ENCODE results near the gene OPCML. TPM values are rescaled to one million over a fixed set of nuclear protein-coding genes. Genes with fewer than 3 reads are reported as not detected.

Gene OPCML
- total RNA-seq, 4 donors from 2014 or later, result not detected

- DNase-seq, result no peak
- H3K36me3 ChIP-seq, result no peaks in the 10 kb centered on the region
- H3K4me1 ChIP-seq, result no peaks in the 10 kb centered on the region
- no peak overlapping the region for H3K27ac ChIP-seq
- in situ Hi-C loops (cut with MboI; ENCODE audit: low pct_ligation_motif_present in 1 of 4, low pct_unique_long_range_greater_than_20kb in 1 of 4, low sequenced_read_pairs in 3 of 4), result no loop called here
- H3K9me3 ChIP-seq, result no peaks in the 10 kb centered on the region
- TF ChIP-seq, protein P1, sequence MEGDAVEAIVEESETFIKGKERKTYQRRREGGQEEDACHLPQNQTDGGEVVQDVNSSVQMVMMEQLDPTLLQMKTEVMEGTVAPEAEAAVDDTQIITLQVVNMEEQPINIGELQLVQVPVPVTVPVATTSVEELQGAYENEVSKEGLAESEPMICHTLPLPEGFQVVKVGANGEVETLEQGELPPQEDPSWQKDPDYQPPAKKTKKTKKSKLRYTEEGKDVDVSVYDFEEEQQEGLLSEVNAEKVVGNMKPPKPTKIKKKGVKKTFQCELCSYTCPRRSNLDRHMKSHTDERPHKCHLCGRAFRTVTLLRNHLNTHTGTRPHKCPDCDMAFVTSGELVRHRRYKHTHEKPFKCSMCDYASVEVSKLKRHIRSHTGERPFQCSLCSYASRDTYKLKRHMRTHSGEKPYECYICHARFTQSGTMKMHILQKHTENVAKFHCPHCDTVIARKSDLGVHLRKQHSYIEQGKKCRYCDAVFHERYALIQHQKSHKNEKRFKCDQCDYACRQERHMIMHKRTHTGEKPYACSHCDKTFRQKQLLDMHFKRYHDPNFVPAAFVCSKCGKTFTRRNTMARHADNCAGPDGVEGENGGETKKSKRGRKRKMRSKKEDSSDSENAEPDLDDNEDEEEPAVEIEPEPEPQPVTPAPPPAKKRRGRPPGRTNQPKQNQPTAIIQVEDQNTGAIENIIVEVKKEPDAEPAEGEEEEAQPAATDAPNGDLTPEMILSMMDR (IDR thresholded peaks at IDR 0.05), result no peak
- no peak for TF ChIP-seq POLR2A (IDR thresholded peaks at IDR 0.05)
- TF ChIP-seq POLR2AphosphoS5 (IDR thresholded peaks at IDR 0.05), result no peak
- TF ChIP-seq EP300 (IDR thresholded peaks at IDR 0.05; ENCODE audit: low read depth), result no peak
- H3K27me3 ChIP-seq, result no peaks in the 10 kb centered on the region
- no peak overlapping the region for H3K4me3 ChIP-seq
- intact Hi-C loops (cut with DNase I; ENCODE audit: low total_unique reads), result no loop called here
- WGBS, 2 donors (ENCODE audit: low coverage in 1 of 2), result 57 to 70% methylated on average over 1 to 3 of the region's 3 CpGs
These were observed 1068.9 kb downstream of the OPCML start for GRCh38 chr11:132463295-132464002.

DNA sequence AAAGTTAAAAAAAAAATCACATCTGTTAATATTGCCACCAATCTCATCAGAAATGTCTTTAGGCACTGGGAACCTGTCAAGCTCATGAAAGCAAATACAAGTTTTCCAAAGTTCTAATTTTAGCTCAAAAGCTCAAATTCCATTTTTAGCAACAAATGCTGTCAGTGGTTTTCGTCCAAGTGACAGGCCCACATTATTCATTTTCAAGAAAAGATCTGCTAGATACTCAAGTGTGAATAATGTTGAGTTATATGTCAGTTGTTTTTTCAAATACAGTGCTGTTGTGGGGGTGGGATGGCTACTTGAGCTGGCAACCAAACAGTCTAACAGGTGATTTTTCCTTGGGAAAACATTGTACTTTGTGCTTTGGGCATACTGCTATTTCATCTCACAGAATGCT lies 1072.6 kb downstream of the OPCML start:
- H3K36me3 ChIP-seq, result no peaks in the 10 kb centered on the region
- intact Hi-C loops (cut with DNase I; ENCODE audit: low total_unique reads), result no loop called here
- no peak overlapping the region for H3K4me3 ChIP-seq
- H3K4me1 ChIP-seq, result no peaks in the 10 kb centered on the region
- TF ChIP-seq POLR2A (IDR thresholded peaks at IDR 0.05) (no peak), EP300 (IDR thresholded peaks at IDR 0.05; ENCODE audit: low read depth) (no peak), POLR2AphosphoS5 (IDR thresholded peaks at IDR 0.05) (no peak)
- TF ChIP-seq, protein P1 (IDR thresholded peaks at IDR 0.05), result no peak
- no peaks in the 10 kb centered on the region for H3K9me3 ChIP-seq
- H3K27me3 ChIP-seq, result no peaks in the 10 kb centered on the region
- WGBS, 2 donors (ENCODE audit: low coverage in 1 of 2), result 79% methylated on average over 1 of the region's 1 CpG; no CpG with 5 or more reads in 1 of the 2 donors
- H3K27ac ChIP-seq, result no peak overlapping the region
- in situ Hi-C loops (cut with MboI; ENCODE audit: low pct_ligation_motif_present in 1 of 4, low pct_unique_long_range_greater_than_20kb in 1 of 4, low sequenced_read_pairs in 3 of 4), result no loop called here
- no peak for DNase-seq

GRCh38 chr11:132457445-132457844 lies 1074.9 kb downstream of the OPCML start:
- Histone ChIP-seq H3K27me3 (no peaks in the 10 kb centered on the region), H3K4me3 (no peak overlapping the region), H3K36me3 (no peaks in the 10 kb centered on the region), H3K9me3 (no peaks in the 10 kb centered on the region), H3K27ac (no peak overlapping the region), H3K4me1 (no peaks in the 10 kb centered on the region)
- intact Hi-C loops (cut with DNase I; ENCODE audit: low total_unique reads), result no loop called here
- no peak for DNase-seq
- 79 to 92% methylated on average over 2 of the region's 2 CpGs for WGBS, 2 donors (ENCODE audit: low coverage in 1 of 2)
- in situ Hi-C loops (cut with MboI; ENCODE audit: low pct_ligation_motif_present in 1 of 4, low pct_unique_long_range_greater_than_20kb in 1 of 4, low sequenced_read_pairs in 3 of 4), result no loop called here
- TF ChIP-seq, protein P1 (IDR thresholded peaks at IDR 0.05), result no peak
- TF ChIP-seq EP300 (IDR thresholded peaks at IDR 0.05; ENCODE audit: low read depth) (no peak), POLR2AphosphoS5 (IDR thresholded peaks at IDR 0.05) (no peak), POLR2A (IDR thresholded peaks at IDR 0.05) (no peak)

DNA sequence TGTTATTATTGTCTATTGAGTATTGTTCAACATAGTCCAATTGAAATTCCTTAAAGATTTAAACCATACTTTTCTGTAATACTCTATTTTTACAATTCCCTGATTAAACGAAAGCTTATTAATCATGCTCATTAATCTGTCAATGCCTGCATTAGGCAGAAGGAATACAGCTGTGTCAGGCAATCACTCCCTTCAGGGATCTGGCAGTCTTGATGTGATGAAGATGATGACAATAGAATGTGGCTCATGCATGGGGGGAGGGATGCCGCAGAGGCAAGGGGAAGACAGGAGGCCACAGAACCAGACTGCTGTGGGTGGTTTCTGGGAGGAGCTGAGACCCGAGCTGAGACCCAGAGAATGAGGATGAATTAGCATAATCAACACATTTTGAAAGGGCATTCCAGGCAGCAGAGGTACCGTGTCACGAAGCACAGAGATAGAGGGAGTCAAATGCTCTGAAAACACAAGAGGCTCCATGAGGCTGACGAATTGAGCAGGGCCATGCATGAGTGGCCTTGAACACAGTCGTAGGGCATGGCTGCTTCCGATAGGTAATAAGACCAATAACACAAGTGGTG lies 1075.5 kb downstream of the OPCML start:
- H3K4me3 ChIP-seq, result no peak overlapping the region
- H3K36me3 ChIP-seq, result no peaks in the 10 kb centered on the region
- DNase-seq, result no peak
- no peak for TF ChIP-seq POLR2A (IDR thresholded peaks at IDR 0.05)
- no peak overlapping the region for H3K27ac ChIP-seq
- intact Hi-C loops (cut with DNase I; ENCODE audit: low total_unique reads), result no loop called here
- in situ Hi-C loops (cut with MboI; ENCODE audit: low pct_ligation_motif_present in 1 of 4, low pct_unique_long_range_greater_than_20kb in 1 of 4, low sequenced_read_pairs in 3 of 4), result no loop called here
- H3K4me1 ChIP-seq, result no peaks in the 10 kb centered on the region
- H3K27me3 ChIP-seq, result no peaks in the 10 kb centered on the region
- WGBS, 2 donors (ENCODE audit: low coverage in 1 of 2), result 59 to 81% methylated on average over 8 of the region's 8 CpGs
- no peaks in the 10 kb centered on the region for H3K9me3 ChIP-seq

All from transverse colon (tissue), 4 donors.